Chondrocyte (in vitro differentiated cells): ENCODE results near the gene EIF5B. TPM values are rescaled to one million over a fixed set of nuclear protein-coding genes. Genes with fewer than 3 reads are reported as not detected.
A peak's percentile ranks its signal among the peaks of the same experiment; 100 is the strongest.

Experiments
- DNase-seq: peaks from one replicate; pipeline ENCODE4 v3.0.0; 2021; ENCODE audit warnings: mixed read lengths, low spot score
- H3K27ac Mint-ChIP-seq: one replicate; pipeline ENCODE4 v1.8.0; 2021; ENCODE audit warnings: mild to moderate bottlenecking, moderate library complexity, mixed read lengths; ENCODE audit not compliant: unreplicated experiment
- H3K27me3 Mint-ChIP-seq: 2 replicates; pipeline ENCODE4 v1.8.0; 2021; ENCODE audit warnings: low read depth, mixed read lengths
- H3K36me3 Mint-ChIP-seq: 2 replicates; pipeline ENCODE4 v1.8.0; 2021; ENCODE audit warnings: low read depth, mixed read lengths
- H3K4me1 Mint-ChIP-seq: 2 replicates; pipeline ENCODE4 v1.8.0; 2021; ENCODE audit warnings: low read depth, mild to moderate bottlenecking, mixed read lengths
- H3K4me3 Mint-ChIP-seq: one replicate; pipeline ENCODE4 v1.8.0; 2021; ENCODE audit warnings: mild to moderate bottlenecking, moderate library complexity, mixed read lengths; ENCODE audit not compliant: unreplicated experiment
- H3K9me3 Mint-ChIP-seq: 2 replicates; pipeline ENCODE4 v1.8.0; 2021; ENCODE audit warnings: low read depth, mixed read lengths
- total RNA-seq: library from RNA; stranded (reverse); gene quantifications from 3 replicates; pipeline ENCODE4 v1.2.1, GENCODE V29; 2021
- TF ChIP-seq, protein P1 (sequence below): fragments of 200-600 bp; sonication (generic); IDR thresholded peaks from 2 replicates; pipeline ENCODE4 v1.5.0; 2021; ENCODE audit warnings: antibody characterized with exemption, mild to moderate bottlenecking, moderate library complexity

Gene EIF5B
- total RNA-seq, 1 donor from 2014 or later, result 35.2 TPM

DNA sequence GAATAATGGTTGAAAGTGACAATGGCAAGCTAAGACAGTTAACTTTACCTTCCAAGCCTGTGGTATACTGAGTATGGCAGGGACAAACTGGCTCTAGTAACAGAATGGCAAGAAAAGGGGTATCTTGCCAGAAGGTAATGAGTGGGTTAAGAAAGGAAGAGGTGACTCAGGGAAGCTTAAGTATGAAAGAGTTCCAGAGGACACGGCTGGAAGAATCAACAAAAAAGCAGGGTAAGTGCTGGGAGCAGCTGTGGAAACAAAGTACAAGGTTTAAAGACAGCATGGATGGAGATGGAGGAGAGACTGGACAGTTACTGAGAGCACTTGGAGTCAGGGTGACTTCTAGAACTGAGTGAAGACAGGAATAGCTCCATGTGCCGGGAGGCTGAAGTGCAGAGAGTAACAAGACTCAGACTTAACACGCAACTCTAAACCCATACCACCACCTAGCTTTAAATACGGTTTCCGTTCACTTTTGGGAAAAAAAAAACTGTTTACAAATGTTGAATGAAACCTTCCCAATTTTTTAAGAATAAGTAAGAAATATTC is 83.6 kb downstream of the EIF5B start:
- Mint-ChIP-seq H3K9me3 (no peaks in the 10 kb centered on the region), H3K27me3 (no peaks in the 10 kb centered on the region), H3K4me3 (no peak overlapping the region), H3K36me3 (peaks cover 11% of the 10 kb centered on the region), H3K4me1 (peaks cover 43% of the 10 kb centered on the region), H3K27ac (peak overlapping the region; percentile 74)
- DNase-seq, result no peak
- TF ChIP-seq, protein P1, sequence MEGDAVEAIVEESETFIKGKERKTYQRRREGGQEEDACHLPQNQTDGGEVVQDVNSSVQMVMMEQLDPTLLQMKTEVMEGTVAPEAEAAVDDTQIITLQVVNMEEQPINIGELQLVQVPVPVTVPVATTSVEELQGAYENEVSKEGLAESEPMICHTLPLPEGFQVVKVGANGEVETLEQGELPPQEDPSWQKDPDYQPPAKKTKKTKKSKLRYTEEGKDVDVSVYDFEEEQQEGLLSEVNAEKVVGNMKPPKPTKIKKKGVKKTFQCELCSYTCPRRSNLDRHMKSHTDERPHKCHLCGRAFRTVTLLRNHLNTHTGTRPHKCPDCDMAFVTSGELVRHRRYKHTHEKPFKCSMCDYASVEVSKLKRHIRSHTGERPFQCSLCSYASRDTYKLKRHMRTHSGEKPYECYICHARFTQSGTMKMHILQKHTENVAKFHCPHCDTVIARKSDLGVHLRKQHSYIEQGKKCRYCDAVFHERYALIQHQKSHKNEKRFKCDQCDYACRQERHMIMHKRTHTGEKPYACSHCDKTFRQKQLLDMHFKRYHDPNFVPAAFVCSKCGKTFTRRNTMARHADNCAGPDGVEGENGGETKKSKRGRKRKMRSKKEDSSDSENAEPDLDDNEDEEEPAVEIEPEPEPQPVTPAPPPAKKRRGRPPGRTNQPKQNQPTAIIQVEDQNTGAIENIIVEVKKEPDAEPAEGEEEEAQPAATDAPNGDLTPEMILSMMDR, result no peak

DNA sequence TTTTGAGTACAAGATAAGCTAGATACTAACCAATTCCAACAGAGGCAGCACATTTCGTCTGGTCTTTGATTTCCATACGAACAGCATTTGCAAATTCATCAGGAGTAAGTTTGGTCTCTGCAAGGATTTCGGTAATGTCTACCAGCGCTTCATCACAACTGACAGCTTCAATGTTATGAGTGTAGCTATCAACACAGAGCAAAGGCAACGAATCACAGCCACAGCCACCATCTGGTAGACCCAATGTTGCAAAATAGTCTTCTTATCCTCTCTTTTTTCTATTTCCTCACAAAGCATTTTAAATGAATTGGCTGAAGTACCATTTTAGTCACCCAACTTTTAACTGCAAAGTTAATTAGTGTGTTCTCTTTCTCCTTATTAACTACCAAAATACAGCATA is 84.3 kb downstream of the EIF5B start:
- peaks cover 11% of the 10 kb centered on the region for H3K36me3 Mint-ChIP-seq
- DNase-seq, result no peak
- no peaks in the 10 kb centered on the region for H3K27me3 Mint-ChIP-seq
- H3K4me1 Mint-ChIP-seq, result peaks cover 43% of the 10 kb centered on the region
- no peaks in the 10 kb centered on the region for H3K9me3 Mint-ChIP-seq
- H3K27ac Mint-ChIP-seq, result peak overlapping the region; percentile 49
- TF ChIP-seq, protein P1, result no peak
- H3K4me3 Mint-ChIP-seq, result no peak overlapping the region

DNA sequence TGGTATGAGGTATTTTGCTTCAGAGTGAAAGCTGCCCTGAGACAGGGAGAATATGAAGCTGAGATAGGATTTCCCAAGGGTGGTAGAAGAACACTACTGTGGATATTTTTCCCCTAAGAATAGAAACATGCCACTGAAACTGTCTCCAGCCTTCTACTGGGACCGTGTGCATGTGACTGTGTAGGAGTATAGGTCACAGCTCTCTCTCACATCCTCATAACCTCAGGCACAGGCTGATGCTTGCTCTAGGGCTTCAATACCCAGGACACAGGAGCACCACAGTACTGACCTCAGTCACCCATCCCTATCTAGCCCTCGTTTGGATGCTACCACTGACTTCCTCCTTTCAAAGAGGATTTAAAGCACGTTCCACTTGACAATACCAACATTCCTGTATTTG is 85.4 kb downstream of the EIF5B start:
- TF ChIP-seq, protein P1, result no peak
- H3K27ac Mint-ChIP-seq, result peak overlapping the region; percentile 54

DNA sequence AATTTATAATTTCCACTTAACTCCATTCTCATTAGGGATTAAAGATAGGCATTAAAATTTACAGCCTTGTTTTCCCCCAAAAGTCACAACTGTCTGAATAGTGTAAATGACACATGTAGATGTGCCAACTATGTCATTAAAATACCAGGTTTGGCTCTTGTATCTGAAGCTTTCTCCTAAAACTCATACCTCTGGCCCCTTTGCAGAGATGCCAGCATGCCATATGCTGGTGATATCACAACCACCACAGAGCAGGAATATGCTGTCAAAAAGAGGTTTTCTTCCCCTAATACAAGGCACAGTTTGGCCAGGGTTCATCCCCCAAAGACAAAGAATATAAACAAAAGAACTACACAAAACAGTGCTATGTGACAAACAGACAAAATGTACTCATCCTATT is 87.2 kb downstream of the EIF5B start:
- H3K27ac Mint-ChIP-seq, result no peak overlapping the region

More for the DNA sequence above, 85.4 kb downstream of the EIF5B start:
- Mint-ChIP-seq H3K4me3 (no peak overlapping the region), H3K27me3 (no peaks in the 10 kb centered on the region), H3K36me3 (peaks cover 7% of the 10 kb centered on the region), H3K4me1 (peaks cover 43% of the 10 kb centered on the region), H3K9me3 (no peaks in the 10 kb centered on the region)
- no peak for DNase-seq

DNA sequence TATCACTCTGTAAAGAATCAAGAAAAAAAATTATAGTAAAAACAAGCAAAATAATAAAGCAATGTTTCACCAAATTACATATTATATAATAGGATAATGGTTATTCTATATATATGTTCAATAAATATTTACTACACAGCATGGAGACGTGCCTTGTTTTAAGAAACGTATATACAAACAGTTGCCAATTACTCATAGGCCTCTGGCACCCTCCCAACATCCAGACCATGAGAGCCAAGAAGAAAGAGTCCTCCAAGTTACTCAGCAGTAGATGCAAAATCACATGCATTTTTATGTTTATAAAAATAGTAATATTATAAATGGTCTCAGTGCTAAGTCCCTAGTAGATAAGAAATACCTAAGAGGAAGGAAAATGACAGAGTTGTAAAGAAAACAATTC is 87.8 kb downstream of the EIF5B start:
- Mint-ChIP-seq H3K4me1 (peaks cover 35% of the 10 kb centered on the region), H3K9me3 (no peaks in the 10 kb centered on the region), H3K36me3 (peaks cover 5% of the 10 kb centered on the region), H3K27ac (peak overlapping the region; percentile 12), H3K27me3 (no peaks in the 10 kb centered on the region), H3K4me3 (no peak overlapping the region)
- DNase-seq, result no peak
- TF ChIP-seq, protein P1, result no peak

More for the DNA sequence above, 87.2 kb downstream of the EIF5B start:
- Mint-ChIP-seq H3K4me3 (no peak overlapping the region), H3K4me1 (peaks cover 41% of the 10 kb centered on the region), H3K36me3 (peaks cover 7% of the 10 kb centered on the region), H3K9me3 (no peaks in the 10 kb centered on the region), H3K27me3 (no peaks in the 10 kb centered on the region)
- TF ChIP-seq, protein P1, result no peak
- no peak for DNase-seq
